Measurements from ENCODE around the gene CCL11.
A peak's percentile ranks its signal among the peaks of the same experiment; 100 is the strongest.

The CCL11 gene

DNA sequence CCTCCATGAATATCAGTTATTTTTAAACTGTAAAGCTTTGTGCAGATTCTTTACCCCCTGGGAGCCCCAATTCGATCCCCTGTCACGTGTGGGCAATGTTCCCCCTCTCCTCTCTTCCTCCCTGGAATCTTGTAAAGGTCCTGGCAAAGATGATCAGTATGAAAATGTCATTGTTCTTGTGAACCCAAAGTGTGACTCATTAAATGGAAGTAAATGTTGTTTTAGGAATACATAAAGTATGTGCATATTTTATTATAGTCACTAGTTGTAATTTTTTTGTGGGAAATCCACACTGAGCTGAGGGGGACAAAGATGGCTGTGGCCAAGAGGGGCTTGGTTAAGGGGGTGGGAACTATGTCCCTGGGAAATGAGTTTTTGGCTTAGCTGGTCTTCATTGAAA, 2.3 kb downstream of the CCL11 start:
- TF ChIP-seq, protein P1, sequence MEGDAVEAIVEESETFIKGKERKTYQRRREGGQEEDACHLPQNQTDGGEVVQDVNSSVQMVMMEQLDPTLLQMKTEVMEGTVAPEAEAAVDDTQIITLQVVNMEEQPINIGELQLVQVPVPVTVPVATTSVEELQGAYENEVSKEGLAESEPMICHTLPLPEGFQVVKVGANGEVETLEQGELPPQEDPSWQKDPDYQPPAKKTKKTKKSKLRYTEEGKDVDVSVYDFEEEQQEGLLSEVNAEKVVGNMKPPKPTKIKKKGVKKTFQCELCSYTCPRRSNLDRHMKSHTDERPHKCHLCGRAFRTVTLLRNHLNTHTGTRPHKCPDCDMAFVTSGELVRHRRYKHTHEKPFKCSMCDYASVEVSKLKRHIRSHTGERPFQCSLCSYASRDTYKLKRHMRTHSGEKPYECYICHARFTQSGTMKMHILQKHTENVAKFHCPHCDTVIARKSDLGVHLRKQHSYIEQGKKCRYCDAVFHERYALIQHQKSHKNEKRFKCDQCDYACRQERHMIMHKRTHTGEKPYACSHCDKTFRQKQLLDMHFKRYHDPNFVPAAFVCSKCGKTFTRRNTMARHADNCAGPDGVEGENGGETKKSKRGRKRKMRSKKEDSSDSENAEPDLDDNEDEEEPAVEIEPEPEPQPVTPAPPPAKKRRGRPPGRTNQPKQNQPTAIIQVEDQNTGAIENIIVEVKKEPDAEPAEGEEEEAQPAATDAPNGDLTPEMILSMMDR (IDR thresholded peaks at IDR 0.05; ENCODE audit: low read depth, low read length, missing control alignments): no peak
- in situ Hi-C loops (cut with HindIII; ENCODE audit: low sequenced_read_pairs): no loop called here
- no peak for DNase-seq (ENCODE audit: low read depth)
- H3K4me3 ChIP-seq (ENCODE audit: low read depth, low read length): no peak overlapping the region

DNA sequence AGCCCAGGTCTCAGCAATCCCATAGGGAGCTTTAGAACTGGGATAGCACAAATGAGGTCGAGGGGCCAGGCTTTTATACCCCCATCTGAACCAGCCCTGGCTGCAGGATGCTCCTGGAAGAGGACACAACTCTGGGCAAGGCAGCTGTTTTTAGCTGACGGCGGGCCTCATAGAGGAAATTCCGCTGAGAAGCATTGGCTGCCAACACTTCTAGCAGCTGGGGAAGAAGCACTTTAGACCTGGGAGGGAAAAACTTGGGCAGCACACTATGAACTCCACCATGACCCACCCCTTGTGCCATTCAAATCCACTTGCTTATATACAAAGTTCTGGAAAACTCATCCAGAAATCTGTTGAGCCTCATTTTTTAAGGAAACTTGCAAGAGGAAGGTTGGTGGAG, 5.0 kb downstream of the CCL11 start:
- no peak for DNase-seq (ENCODE audit: low read depth)
- in situ Hi-C loops (cut with HindIII; ENCODE audit: low sequenced_read_pairs): no loop called here
- TF ChIP-seq, protein P1 (IDR thresholded peaks at IDR 0.05; ENCODE audit: low read depth, low read length, missing control alignments): no peak
- no peak overlapping the region for H3K4me3 ChIP-seq (ENCODE audit: low read depth, low read length)

DNA sequence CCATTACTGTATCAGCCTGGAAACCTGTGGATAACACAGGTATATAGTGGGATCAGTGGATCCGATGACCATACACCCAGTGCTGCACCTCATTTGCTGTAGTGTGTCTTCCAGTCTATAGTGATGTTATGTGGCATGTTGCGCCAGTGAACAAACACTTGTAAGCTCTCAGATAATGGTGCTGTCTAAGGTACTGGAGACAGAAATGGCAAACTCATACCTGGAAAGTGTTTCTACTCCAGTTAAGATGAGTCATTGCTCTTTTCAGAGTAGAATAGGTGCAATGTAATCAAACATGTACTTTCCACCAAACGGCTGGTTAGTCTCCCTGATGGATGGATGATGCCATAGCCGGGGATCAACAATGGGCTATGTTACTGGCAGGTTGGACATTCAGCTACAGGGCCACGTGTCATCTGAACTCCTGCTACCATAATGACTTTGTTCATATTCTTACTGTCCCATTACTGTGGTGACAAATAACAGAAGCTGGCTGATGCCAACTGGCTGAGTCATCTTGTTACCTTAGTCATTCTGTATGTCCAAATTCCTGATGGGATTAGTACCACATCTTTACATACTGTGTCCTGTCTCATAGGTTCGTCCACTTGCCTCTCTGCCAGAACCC, 6.3 kb downstream of the CCL11 start:
- no peak for DNase-seq (ENCODE audit: low read depth)
- TF ChIP-seq, protein P1 (IDR thresholded peaks at IDR 0.05; ENCODE audit: low read depth, low read length, missing control alignments): no peak
- H3K4me3 ChIP-seq (ENCODE audit: low read depth, low read length): no peak overlapping the region
- in situ Hi-C loops (cut with HindIII; ENCODE audit: low sequenced_read_pairs): no loop called here

DNA sequence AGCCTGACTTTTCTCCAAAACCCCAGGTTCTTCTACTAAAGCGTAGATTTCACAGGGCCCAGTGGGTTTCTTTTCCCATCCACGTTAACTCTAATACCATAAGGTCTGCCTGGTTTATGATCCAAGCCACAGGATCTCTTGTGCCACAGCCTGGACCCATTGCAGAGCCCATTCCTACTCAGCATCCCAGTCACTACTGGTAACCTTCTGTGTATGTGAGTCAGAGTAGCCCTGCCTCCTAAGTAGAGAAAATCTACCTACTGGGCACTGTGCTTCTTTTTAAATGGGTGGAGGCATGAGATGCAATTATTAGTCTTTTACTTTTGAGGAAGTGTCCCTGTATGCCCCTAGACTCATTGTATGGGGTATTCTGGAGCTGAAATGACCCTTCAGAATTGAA, 13.5 kb downstream of the CCL11 start:
- TF ChIP-seq, protein P1 (IDR thresholded peaks at IDR 0.05; ENCODE audit: low read depth, low read length, missing control alignments): no peak
- H3K4me3 ChIP-seq (ENCODE audit: low read depth, low read length): no peak overlapping the region
- DNase-seq (ENCODE audit: low read depth): no peak
- in situ Hi-C loops (cut with HindIII; ENCODE audit: low sequenced_read_pairs): no loop called here

DNA sequence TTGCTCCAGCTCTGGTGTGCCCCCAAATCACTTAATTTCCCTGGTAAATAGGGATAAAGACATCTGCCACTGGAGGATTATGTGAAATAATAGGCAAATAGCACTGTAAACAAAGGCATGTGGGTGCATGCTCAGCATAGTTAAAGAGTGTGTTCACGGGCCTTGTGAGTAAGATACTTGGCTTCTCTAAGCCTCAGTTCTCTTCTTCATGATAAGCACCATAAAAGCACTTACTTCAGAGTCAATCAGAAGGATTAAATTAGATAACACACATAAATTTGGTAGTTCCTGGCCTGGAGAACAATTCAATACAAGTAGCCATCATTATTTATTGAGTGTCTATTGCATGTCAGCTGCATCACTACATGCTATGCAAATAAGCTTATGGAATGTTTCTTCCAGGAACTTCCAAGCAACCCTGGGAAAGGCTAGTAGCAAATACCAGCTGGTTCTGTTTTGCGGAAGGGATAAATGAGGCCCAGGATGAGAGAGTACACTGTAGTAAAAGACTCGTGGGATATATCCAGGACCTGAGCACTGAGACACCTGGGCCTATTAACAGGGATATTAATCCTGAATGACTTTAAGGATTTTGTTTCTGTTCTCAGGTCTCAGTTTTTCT, 14.5 kb downstream of the CCL11 start:
- in situ Hi-C loops (cut with HindIII; ENCODE audit: low sequenced_read_pairs): loop anchor here (5.0 to 25.0 kb wide), 2 partner anchors 93 to 237 kb away; no protein-coding TSS in a partner anchor
- no peak for DNase-seq (ENCODE audit: low read depth)
- no peak overlapping the region for H3K4me3 ChIP-seq (ENCODE audit: low read depth, low read length)
- TF ChIP-seq, protein P1 (IDR thresholded peaks at IDR 0.05; ENCODE audit: low read depth, low read length, missing control alignments): no peak

DNA sequence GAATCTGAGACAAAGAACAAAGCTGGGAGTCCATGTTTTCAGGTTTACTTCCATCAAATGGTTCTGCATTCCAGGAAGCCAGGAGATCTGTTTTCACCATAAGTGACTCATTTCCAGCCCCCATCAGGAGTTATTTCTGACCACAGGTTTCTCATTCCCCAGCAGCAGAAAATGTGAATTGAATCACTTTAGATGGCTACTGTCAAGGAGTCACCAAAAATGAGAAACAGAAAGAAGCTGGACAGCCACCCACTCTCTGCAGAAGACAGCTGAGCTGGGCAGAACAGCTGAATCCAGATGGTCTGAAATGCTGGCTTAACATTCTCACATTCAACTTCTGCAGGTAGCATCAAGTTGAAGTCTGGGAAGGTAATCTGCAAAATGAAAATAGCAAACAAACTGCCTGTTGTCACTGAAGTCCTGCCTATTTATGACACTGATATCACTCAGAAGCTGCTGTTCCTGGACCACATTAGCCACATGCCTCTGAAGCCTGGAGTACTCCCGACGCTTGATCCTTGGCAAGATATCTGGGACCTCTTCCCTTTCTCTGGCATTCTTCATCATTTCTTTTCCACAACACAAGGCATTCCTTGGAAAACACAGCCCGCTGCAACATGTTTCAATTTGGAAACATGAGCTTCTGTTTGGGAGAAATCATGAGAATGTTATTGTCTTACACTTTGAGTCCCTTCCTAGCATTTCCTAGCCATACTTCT, 15.3 kb downstream of the CCL11 start:
- H3K4me3 ChIP-seq (ENCODE audit: low read depth, low read length): no peak overlapping the region
- TF ChIP-seq, protein P1 (IDR thresholded peaks at IDR 0.05; ENCODE audit: low read depth, low read length, missing control alignments): no peak
- in situ Hi-C loops (cut with HindIII; ENCODE audit: low sequenced_read_pairs): loop anchor here (5.0 to 25.0 kb wide), 2 partner anchors 94 to 236 kb away; no protein-coding TSS in a partner anchor
- DNase-seq (ENCODE audit: low read depth): peak; percentile 60
